GM23338 (cell line): ENCODE results near the gene DAD1. TPM values are rescaled to one million over a fixed set of nuclear protein-coding genes. Genes with fewer than 3 reads are reported as not detected.

Source experiments
- ATAC-seq: fragments of 200-7000 bp; cut with Tn5 transposase; 3 replicates; pipeline ENCODE4 v1.9.1; 2020
- DNase-seq: peaks from one replicate; pipeline ENCODE4 v3.0.0-alpha.2; 2015; ENCODE audit warnings: low spot score
- H2AFZ ChIP-seq: fragments of 200-600 bp; sonication (generic); 2 replicates; pipeline ENCODE4 v1.8.0; 2016; ENCODE audit warnings: antibody characterized with exemption, mild to moderate bottlenecking, moderate library complexity
- H3F3A ChIP-seq: fragments of 200-600 bp; sonication (generic); replicated peaks from 2 replicates; pipeline ENCODE4 v1.8.0; 2017; ENCODE audit warnings: antibody characterized with exemption, mixed run types, low read depth
- H3K27ac ChIP-seq: fragments of 200-600 bp; sonication (generic); 2 replicates; pipeline ENCODE4 v1.6.1; 2016; ENCODE audit warnings: low read depth
- H3K27me3 ChIP-seq: fragments of 200-600 bp; sonication (generic); 2 replicates; pipeline ENCODE4 v1.8.0; 2016; ENCODE audit warnings: mild to moderate bottlenecking, mixed run types, moderate library complexity; ENCODE audit not compliant: insufficient read depth
- H3K36me3 ChIP-seq: fragments of 200-600 bp; sonication (generic); 2 replicates; pipeline ENCODE4 v1.8.0; 2016; ENCODE audit warnings: mild to moderate bottlenecking; ENCODE audit not compliant: insufficient read depth
- H3K4me1 ChIP-seq: fragments of 200-600 bp; sonication (generic); 2 replicates; pipeline ENCODE4 v1.8.0; 2016; ENCODE audit warnings: mild to moderate bottlenecking, moderate library complexity; ENCODE audit not compliant: insufficient read depth
- H3K4me2 ChIP-seq: fragments of 200-600 bp; sonication (generic); 2 replicates; pipeline ENCODE4 v1.7.1; 2017; ENCODE audit warnings: mixed run types
- H3K4me3 ChIP-seq: fragments of 200-600 bp; sonication (generic); 2 replicates; pipeline ENCODE4 v1.6.1; 2016; ENCODE audit warnings: mixed run types
- H3K79me2 ChIP-seq: fragments of 200-600 bp; sonication (generic); replicated peaks from 2 replicates; pipeline ENCODE4 v1.8.0; 2017; ENCODE audit warnings: mild to moderate bottlenecking; ENCODE audit not compliant: insufficient read depth
- H3K9me2 ChIP-seq: fragments of 200-600 bp; sonication (generic); 2 replicates; pipeline ENCODE4 v1.8.0; 2017; ENCODE audit not compliant: insufficient read depth
- H4K20me1 ChIP-seq: fragments of 200-600 bp; sonication (generic); replicated peaks from 2 replicates; pipeline ENCODE4 v1.8.0; 2017; ENCODE audit warnings: mild to moderate bottlenecking; ENCODE audit not compliant: insufficient read depth
- H3K27ac Mint-ChIP-seq: 2 replicates; pipeline ENCODE4 v1.8.0; 2020; ENCODE audit warnings: inconsistent platforms, mild to moderate bottlenecking, moderate library complexity, mixed read lengths
- H3K27me3 Mint-ChIP-seq: 3 replicates; pipeline ENCODE4 v1.8.0; 2022; ENCODE audit warnings: low read depth, mild to moderate bottlenecking, moderate library complexity, mixed read lengths, inconsistent platforms; ENCODE audit not compliant: insufficient read depth, poor library complexity
- H3K36me3 Mint-ChIP-seq: 3 replicates; pipeline ENCODE4 v1.8.0; 2021; ENCODE audit warnings: low read depth, mild to moderate bottlenecking, inconsistent platforms, moderate library complexity, mixed read lengths
- H3K4me1 Mint-ChIP-seq: 3 replicates; pipeline ENCODE4 v1.8.0; 2020; ENCODE audit warnings: mild to moderate bottlenecking, inconsistent platforms, mixed read lengths
- H3K4me3 Mint-ChIP-seq: 3 replicates; pipeline ENCODE4 v1.8.0; 2021; ENCODE audit warnings: moderate library complexity, mild to moderate bottlenecking, inconsistent platforms, mixed read lengths
- H3K9me3 Mint-ChIP-seq: 3 replicates; pipeline ENCODE4 v1.8.0; 2020; ENCODE audit warnings: moderate library complexity, mild to moderate bottlenecking, inconsistent platforms, mixed read lengths
- JUNB ChIP-seq: IDR thresholded peaks from one replicate; pipeline ENCODE4 v1.6.1; 2016; ENCODE audit warnings: antibody characterized with exemption; ENCODE audit not compliant: unreplicated experiment
- STAT1 ChIP-seq: IDR thresholded peaks from one replicate; pipeline ENCODE4 v1.6.1; 2016; ENCODE audit warnings: antibody characterized with exemption; ENCODE audit not compliant: unreplicated experiment
- ZNF331 ChIP-seq: fragments of 250-450 bp; sonication (Bioruptor Pico); IDR thresholded peaks from 2 replicates; pipeline ENCODE4 v1.5.0; 2020; ENCODE audit warnings: low read depth, mild to moderate bottlenecking, moderate library complexity
- polyA plus RNA-seq: library from polyadenylated mRNA; unstranded; fragments of >200 nt; fragmentation: Nextera tagmentation; extraction: Ambion mirVana; gene quantifications from 2 replicates; pipeline ENCODE4 v1.2.1, GENCODE V29; 2016
- total RNA-seq: library from RNA; depleted of rRNA; stranded (reverse); fragments of >200 nt; shearing (Covaris generic); gene quantifications from 2 replicates; pipeline ENCODE4 v1.2.3, GENCODE V29; 2014
- TF ChIP-seq, protein P1 (sequence below): IDR thresholded peaks from 2 replicates; pipeline ENCODE4 v1.6.1; 2016; ENCODE audit warnings: antibody characterized with exemption
- TF ChIP-seq, protein P2 (sequence below): fragments of 250-450 bp; sonication (Bioruptor Pico); IDR thresholded peaks from 2 replicates; pipeline ENCODE4 v1.5.0; 2020; ENCODE audit warnings: mild to moderate bottlenecking, moderate library complexity
- TF ChIP-seq, protein P3 (sequence below), 2 experiments: fragments of 200-600 bp in 1 of 2; sonication (generic) in 1 of 2; conservative IDR thresholded peaks; 2 replicates each; pipeline versions ENCODE4 v1.5.1 to v1.6.1; 2016 to 2017; ENCODE audit warnings: antibody characterized with exemption in 2 of 2, low read depth in 2 of 2, mild to moderate bottlenecking in 2 of 2, moderate library complexity in 1 of 2

Gene DAD1
- total and polyA plus RNA-seq, 2 experiments from 2014 or later: 180 to 252 TPM

DNA sequence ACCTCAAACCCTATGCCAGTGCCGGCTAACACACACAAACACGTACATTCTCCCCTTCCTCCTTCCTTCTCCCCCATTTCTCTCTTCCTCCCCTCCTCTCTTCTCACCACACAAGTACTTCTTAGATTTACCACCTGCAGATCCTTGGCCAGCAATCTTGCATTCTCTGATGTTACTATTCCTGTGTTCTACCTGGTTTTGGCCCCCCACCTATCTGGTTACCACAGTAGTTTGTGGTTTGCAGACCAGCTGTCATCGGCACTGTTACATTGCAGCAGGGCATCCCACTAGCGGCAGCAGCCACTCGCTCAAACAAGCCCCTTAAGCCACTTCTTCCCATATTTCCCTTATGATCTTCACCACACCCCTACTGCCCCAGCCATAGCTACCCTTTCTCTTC lies 13.0 kb upstream of the DAD1 start:
- no peaks in the 10 kb centered on the region for H3K27me3 ChIP-seq
- Mint-ChIP-seq H3K36me3 (peaks cover 63% of the 10 kb centered on the region), H3K4me1 (peaks cover 24% of the 10 kb centered on the region), H3K27me3 (peaks cover 14% of the 10 kb centered on the region), H3K4me3 (no peak overlapping the region), H3K9me3 (no peaks in the 10 kb centered on the region), H3K27ac (no peak overlapping the region)
- H3K4me3 ChIP-seq: no peak overlapping the region
- H3K4me2 ChIP-seq: no peak overlapping the region
- no peaks in the 10 kb centered on the region for H3F3A ChIP-seq
- ATAC-seq: no peak
- H2AFZ ChIP-seq: no peak overlapping the region
- H3K4me1 ChIP-seq: peaks cover 22% of the 10 kb centered on the region
- H3K36me3 ChIP-seq: peaks cover 42% of the 10 kb centered on the region
- DNase-seq: no peak
- peaks cover 23% of the 10 kb centered on the region for H3K79me2 ChIP-seq
- no peak overlapping the region for H3K27ac ChIP-seq
- TF ChIP-seq, protein P1, sequence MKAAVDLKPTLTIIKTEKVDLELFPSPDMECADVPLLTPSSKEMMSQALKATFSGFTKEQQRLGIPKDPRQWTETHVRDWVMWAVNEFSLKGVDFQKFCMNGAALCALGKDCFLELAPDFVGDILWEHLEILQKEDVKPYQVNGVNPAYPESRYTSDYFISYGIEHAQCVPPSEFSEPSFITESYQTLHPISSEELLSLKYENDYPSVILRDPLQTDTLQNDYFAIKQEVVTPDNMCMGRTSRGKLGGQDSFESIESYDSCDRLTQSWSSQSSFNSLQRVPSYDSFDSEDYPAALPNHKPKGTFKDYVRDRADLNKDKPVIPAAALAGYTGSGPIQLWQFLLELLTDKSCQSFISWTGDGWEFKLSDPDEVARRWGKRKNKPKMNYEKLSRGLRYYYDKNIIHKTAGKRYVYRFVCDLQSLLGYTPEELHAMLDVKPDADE: no peak
- TF ChIP-seq, protein P2, sequence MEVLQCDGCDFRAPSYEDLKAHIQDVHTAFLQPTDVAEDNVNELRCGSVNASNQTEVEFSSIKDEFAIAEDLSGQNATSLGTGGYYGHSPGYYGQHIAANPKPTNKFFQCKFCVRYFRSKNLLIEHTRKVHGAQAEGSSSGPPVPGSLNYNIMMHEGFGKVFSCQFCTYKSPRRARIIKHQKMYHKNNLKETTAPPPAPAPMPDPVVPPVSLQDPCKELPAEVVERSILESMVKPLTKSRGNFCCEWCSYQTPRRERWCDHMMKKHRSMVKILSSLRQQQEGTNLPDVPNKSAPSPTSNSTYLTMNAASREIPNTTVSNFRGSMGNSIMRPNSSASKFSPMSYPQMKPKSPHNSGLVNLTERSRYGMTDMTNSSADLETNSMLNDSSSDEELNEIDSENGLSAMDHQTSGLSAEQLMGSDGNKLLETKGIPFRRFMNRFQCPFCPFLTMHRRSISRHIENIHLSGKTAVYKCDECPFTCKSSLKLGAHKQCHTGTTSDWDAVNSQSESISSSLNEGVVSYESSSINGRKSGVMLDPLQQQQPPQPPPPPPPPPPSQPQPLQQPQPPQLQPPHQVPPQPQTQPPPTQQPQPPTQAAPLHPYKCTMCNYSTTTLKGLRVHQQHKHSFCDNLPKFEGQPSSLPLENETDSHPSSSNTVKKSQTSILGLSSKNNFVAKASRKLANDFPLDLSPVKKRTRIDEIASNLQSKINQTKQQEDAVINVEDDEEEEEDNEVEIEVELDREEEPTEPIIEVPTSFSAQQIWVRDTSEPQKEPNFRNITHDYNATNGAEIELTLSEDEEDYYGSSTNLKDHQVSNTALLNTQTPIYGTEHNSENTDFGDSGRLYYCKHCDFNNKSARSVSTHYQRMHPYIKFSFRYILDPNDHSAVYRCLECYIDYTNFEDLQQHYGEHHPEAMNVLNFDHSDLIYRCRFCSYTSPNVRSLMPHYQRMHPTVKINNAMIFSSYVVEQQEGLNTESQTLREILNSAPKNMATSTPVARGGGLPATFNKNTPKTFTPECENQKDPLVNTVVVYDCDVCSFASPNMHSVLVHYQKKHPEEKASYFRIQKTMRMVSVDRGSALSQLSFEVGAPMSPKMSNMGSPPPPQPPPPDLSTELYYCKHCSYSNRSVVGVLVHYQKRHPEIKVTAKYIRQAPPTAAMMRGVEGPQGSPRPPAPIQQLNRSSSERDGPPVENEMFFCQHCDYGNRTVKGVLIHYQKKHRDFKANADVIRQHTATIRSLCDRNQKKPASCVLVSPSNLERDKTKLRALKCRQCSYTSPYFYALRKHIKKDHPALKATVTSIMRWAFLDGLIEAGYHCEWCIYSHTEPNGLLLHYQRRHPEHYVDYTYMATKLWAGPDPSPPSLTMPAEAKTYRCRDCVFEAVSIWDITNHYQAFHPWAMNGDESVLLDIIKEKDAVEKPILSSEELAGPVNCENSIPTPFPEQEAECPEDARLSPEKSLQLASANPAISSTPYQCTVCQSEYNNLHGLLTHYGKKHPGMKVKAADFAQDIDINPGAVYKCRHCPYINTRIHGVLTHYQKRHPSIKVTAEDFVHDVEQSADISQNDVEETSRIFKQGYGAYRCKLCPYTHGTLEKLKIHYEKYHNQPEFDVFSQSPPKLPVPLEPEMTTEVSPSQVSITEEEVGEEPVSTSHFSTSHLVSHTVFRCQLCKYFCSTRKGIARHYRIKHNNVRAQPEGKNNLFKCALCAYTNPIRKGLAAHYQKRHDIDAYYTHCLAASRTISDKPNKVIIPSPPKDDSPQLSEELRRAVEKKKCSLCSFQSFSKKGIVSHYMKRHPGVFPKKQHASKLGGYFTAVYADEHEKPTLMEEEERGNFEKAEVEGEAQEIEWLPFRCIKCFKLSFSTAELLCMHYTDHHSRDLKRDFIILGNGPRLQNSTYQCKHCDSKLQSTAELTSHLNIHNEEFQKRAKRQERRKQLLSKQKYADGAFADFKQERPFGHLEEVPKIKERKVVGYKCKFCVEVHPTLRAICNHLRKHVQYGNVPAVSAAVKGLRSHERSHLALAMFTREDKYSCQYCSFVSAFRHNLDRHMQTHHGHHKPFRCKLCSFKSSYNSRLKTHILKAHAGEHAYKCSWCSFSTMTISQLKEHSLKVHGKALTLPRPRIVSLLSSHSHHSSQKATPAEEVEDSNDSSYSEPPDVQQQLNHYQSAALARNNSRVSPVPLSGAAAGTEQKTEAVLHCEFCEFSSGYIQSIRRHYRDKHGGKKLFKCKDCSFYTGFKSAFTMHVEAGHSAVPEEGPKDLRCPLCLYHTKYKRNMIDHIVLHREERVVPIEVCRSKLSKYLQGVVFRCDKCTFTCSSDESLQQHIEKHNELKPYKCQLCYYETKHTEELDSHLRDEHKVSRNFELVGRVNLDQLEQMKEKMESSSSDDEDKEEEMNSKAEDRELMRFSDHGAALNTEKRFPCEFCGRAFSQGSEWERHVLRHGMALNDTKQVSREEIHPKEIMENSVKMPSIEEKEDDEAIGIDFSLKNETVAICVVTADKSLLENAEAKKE: no peak
- TF ChIP-seq ZNF331 (CRISPR knock-in tag) (no peak), JUNB (no peak), STAT1 (no peak)
- TF ChIP-seq, protein P3, sequence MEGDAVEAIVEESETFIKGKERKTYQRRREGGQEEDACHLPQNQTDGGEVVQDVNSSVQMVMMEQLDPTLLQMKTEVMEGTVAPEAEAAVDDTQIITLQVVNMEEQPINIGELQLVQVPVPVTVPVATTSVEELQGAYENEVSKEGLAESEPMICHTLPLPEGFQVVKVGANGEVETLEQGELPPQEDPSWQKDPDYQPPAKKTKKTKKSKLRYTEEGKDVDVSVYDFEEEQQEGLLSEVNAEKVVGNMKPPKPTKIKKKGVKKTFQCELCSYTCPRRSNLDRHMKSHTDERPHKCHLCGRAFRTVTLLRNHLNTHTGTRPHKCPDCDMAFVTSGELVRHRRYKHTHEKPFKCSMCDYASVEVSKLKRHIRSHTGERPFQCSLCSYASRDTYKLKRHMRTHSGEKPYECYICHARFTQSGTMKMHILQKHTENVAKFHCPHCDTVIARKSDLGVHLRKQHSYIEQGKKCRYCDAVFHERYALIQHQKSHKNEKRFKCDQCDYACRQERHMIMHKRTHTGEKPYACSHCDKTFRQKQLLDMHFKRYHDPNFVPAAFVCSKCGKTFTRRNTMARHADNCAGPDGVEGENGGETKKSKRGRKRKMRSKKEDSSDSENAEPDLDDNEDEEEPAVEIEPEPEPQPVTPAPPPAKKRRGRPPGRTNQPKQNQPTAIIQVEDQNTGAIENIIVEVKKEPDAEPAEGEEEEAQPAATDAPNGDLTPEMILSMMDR (conservative IDR thresholded peaks at IDR 0.05; ENCODE audit: low read depth in 2 of 2): no peak
- no peaks in the 10 kb centered on the region; the same call in 1 of the 2 replicates for H4K20me1 ChIP-seq
- H3K9me2 ChIP-seq: no peaks in the 10 kb centered on the region
